Breast epithelium (tissue), 3 donors: Measurements from ENCODE around the gene SFXN5.

Experiments used
- CTCF ChIP-seq, 3 donors: fragments of 450-650 bp; IDR thresholded peaks; one replicate each; pipeline ENCODE4 v1.5.1; 2016 to 2017; ENCODE audit warnings: antibody characterized with exemption in 3 of 3, mild to moderate bottlenecking in 3 of 3, moderate library complexity in 3 of 3
- POLR2AphosphoS5 ChIP-seq, 3 donors: sonication (generic); formaldehyde crosslinking; IDR thresholded peaks; one replicate each; pipeline ENCODE4 v1.6.1; 2017; ENCODE audit warnings: antibody characterized with exemption in 3 of 3

- no peak for TF ChIP-seq POLR2AphosphoS5 (IDR thresholded peaks at IDR 0.05)
- TF ChIP-seq CTCF (IDR thresholded peaks at IDR 0.05): no peak
Observed at GRCh38 chr2:72894514-72894913, 177.0 kb downstream of the SFXN5 start.
